PC-9 (cell line): ENCODE measurements around the gene CAMKMT. TPM values are rescaled to one million over a fixed set of nuclear protein-coding genes. Genes with fewer than 3 reads are reported as not detected.

Experiments used
- BruUV-seq: library from RNA; stranded (reverse); fragments of 400-500 nt; replicated peaks from 2 replicates; lab custom pipeline; 2021; lab: Mats Ljungman, UMichigan
- CTCF ChIA-PET: fragments of 300-600 bp; sonication (Branson Sonifier 250); formaldehyde crosslinking; loops from one replicate; lab custom pipeline; 2022; ENCODE audit warnings: antibody characterized with exemption; lab: Charles Lee
- POLR2A ChIA-PET: fragments of 300-600 bp; sonication (Branson Sonifier 250); formaldehyde crosslinking; loops from one replicate; lab custom pipeline; 2022; ENCODE audit warnings: antibody characterized with exemption; ENCODE audit not compliant: unreplicated experiment; lab: Charles Lee
- DNase-seq, 2 experiments: peaks; one replicate each; pipeline versions ENCODE4 v3.0.0 to v3.0.0-alpha.2; 2015 to 2022; ENCODE audit warnings: mixed read lengths in 1 of 2
- H2AFZ ChIP-seq: fragments of 200-600 bp; sonication (generic); 2 replicates; pipeline ENCODE4 v1.8.1; 2017; ENCODE audit warnings: antibody characterized with exemption
- H3F3A ChIP-seq: fragments of 200-600 bp; sonication (generic); 2 replicates; pipeline ENCODE4 v1.8.1; 2017; ENCODE audit warnings: antibody characterized with exemption, mild to moderate bottlenecking, low read depth; ENCODE audit not compliant: insufficient read depth
- H3K27ac ChIP-seq: fragments of 200-600 bp; sonication (generic); 2 replicates; pipeline ENCODE4 v1.6.1; 2016; ENCODE audit warnings: mixed run types
- H3K27me3 ChIP-seq: fragments of 200-600 bp; sonication (generic); 2 replicates; pipeline ENCODE4 v1.6.1; 2016; ENCODE audit warnings: low read depth, mixed run types; ENCODE audit not compliant: insufficient read depth
- H3K36me3 ChIP-seq: fragments of 200-600 bp; sonication (generic); 2 replicates; pipeline ENCODE4 v1.6.1; 2016; ENCODE audit warnings: low read depth, mixed run types
- H3K4me1 ChIP-seq: fragments of 200-600 bp; sonication (generic); replicated peaks from 2 replicates; pipeline ENCODE4 v1.6.1; 2016; ENCODE audit warnings: mixed run types; ENCODE audit not compliant: insufficient read depth
- H3K4me2 ChIP-seq: fragments of 200-600 bp; sonication (generic); 2 replicates; pipeline ENCODE4 v1.6.1; 2017; ENCODE audit warnings: mixed run types
- H3K4me3 ChIP-seq: fragments of 200-600 bp; sonication (generic); 2 replicates; pipeline ENCODE4 v1.6.1; 2016; ENCODE audit warnings: mixed run types
- H3K79me2 ChIP-seq: fragments of 200-600 bp; sonication (generic); 2 replicates; pipeline ENCODE4 v1.6.1; 2017; ENCODE audit warnings: low read depth, mixed run types
- H3K9me2 ChIP-seq: fragments of 200-600 bp; sonication (generic); 2 replicates; pipeline ENCODE4 v1.8.1; 2017; ENCODE audit warnings: mild to moderate bottlenecking; ENCODE audit not compliant: insufficient read depth
- H3K9me3 ChIP-seq: fragments of 200-600 bp; sonication (generic); 2 replicates; pipeline ENCODE4 v1.8.1; 2016; ENCODE audit warnings: low read depth; ENCODE audit not compliant: insufficient read depth
- H4K20me1 ChIP-seq: fragments of 200-600 bp; sonication (generic); 2 replicates; pipeline ENCODE4 v1.8.1; 2017; ENCODE audit not compliant: insufficient read depth
- CTCF ChIP-seq: fragments of 200-600 bp; sonication (generic); conservative IDR thresholded peaks from 2 replicates; pipeline ENCODE4 v1.6.1; 2017; ENCODE audit warnings: mixed run types, antibody characterized with exemption, mild to moderate bottlenecking, moderate library complexity
- EZH2 ChIP-seq: fragments of 200-600 bp; sonication (generic); IDR thresholded peaks from 2 replicates; pipeline ENCODE4 v1.8.0; 2017; ENCODE audit warnings: antibody characterized with exemption, low read depth
- intact Hi-C: fragments of 100-400 bp; cut with micrococcal nuclease; formaldehyde crosslinking; loops from one replicate; pipeline ENCODE4 v1.10.0; 2022; ENCODE audit not compliant: unreplicated experiment
- total RNA-seq: library from RNA; stranded (reverse); gene quantifications from 2 replicates; pipeline ENCODE4 v1.2.3, GENCODE V29; 2021

The CAMKMT gene
- total RNA-seq, 1 experiment from 2014 or later = 17.9 TPM

- H4K20me1 ChIP-seq = no peaks in the 10 kb centered on the region; the same call in 1 of the 2 replicates
- ChIA-PET CTCF (no interaction called here), POLR2A (no interaction called here)
- TF ChIP-seq CTCF (no peak), EZH2 (no peak)
- H3K36me3 ChIP-seq = no peaks in the 10 kb centered on the region
- H3K4me1 ChIP-seq = no peaks in the 10 kb centered on the region
- no peak overlapping the region for H3K4me3 ChIP-seq
- no TSS peak for BruUV-seq
- no peak overlapping the region for H2AFZ ChIP-seq
- H3K9me3 ChIP-seq = no peaks in the 10 kb centered on the region
- no peaks in the 10 kb centered on the region for H3K79me2 ChIP-seq
- no peak for DNase-seq
- no peaks in the 10 kb centered on the region for H3F3A ChIP-seq
- no peak overlapping the region for H3K4me2 ChIP-seq
- intact Hi-C loops = no loop called here
- H3K9me2 ChIP-seq = no peaks in the 10 kb centered on the region
- no peaks in the 10 kb centered on the region for H3K27me3 ChIP-seq
- H3K27ac ChIP-seq = no peak overlapping the region
These were observed 409.8 kb downstream of the CAMKMT start for GRCh38 chr2:44771522-44771921.

GRCh38 chr2:44772131-44772530 lies 410.4 kb downstream of the CAMKMT start:
- POLR2A ChIA-PET = no interaction called here
- no TSS peak for BruUV-seq
- Histone ChIP-seq H3K27ac (no peak overlapping the region), H3K4me2 (no peak overlapping the region), H3K4me3 (no peak overlapping the region), H4K20me1 (no peaks in the 10 kb centered on the region; the same call in 1 of the 2 replicates), H3K36me3 (no peaks in the 10 kb centered on the region), H3K79me2 (no peaks in the 10 kb centered on the region), H3K27me3 (no peaks in the 10 kb centered on the region), H3K9me2 (no peaks in the 10 kb centered on the region), H2AFZ (no peak overlapping the region), H3K9me3 (no peaks in the 10 kb centered on the region), H3K4me1 (no peaks in the 10 kb centered on the region), H3F3A (no peaks in the 10 kb centered on the region)
- CTCF ChIA-PET = no interaction called here
- no peak for DNase-seq
- TF ChIP-seq EZH2 = no peak
- no peak for TF ChIP-seq CTCF
- intact Hi-C loops = no loop called here

GRCh38 chr2:44772669-44773378 lies 411.1 kb downstream of the CAMKMT start:
- TF ChIP-seq EZH2 (no peak), CTCF (no peak)

More at GRCh38 chr2:44772669-44773378, 411.1 kb downstream of the CAMKMT start:
- BruUV-seq = no TSS peak
- no peak overlapping the region for H3K4me3 ChIP-seq
- no peak for DNase-seq
- no peaks in the 10 kb centered on the region for H3K79me2 ChIP-seq
- no peaks in the 10 kb centered on the region for H3K9me3 ChIP-seq
- CTCF ChIA-PET = no interaction called here
- H3K4me1 ChIP-seq = no peaks in the 10 kb centered on the region
- no peaks in the 10 kb centered on the region; the same call in 1 of the 2 replicates for H4K20me1 ChIP-seq
- no peak overlapping the region for H2AFZ ChIP-seq
- H3K4me2 ChIP-seq = no peak overlapping the region
- no peaks in the 10 kb centered on the region for H3K36me3 ChIP-seq
- no peaks in the 10 kb centered on the region for H3K9me2 ChIP-seq
- POLR2A ChIA-PET = no interaction called here
- no peak overlapping the region for H3K27ac ChIP-seq
- intact Hi-C loops = no loop called here
- H3F3A ChIP-seq = no peaks in the 10 kb centered on the region
- no peaks in the 10 kb centered on the region for H3K27me3 ChIP-seq
